Stomach smooth muscle (tissue), 2 donors: Measurements from ENCODE around the gene FES.
"Not testable (repeated sequence)": the region's sequence is repeated elsewhere in the genome, so short reads cannot be mapped to it uniquely, and the experiment has no call there.

Experiments used
- H3K27ac ChIP-seq: one replicate; pipeline ENCODE4 v1.7.0; 2013; ENCODE audit warnings: mild to moderate bottlenecking, low read length, inconsistent platforms
- H3K27me3 ChIP-seq, 2 donors: one replicate each; pipeline ENCODE4 v1.7.0; 2013; ENCODE audit warnings: low read length in 2 of 2; ENCODE audit not compliant: insufficient read depth in 2 of 2, control insufficient read depth in 1 of 2
- H3K36me3 ChIP-seq, 2 donors: one replicate each; pipeline ENCODE4 v1.7.0; 2013; ENCODE audit warnings: low read length in 2 of 2; ENCODE audit not compliant: control insufficient read depth in 2 of 2, insufficient read depth in 2 of 2
- H3K4me1 ChIP-seq: one replicate; pipeline ENCODE4 v1.7.0; 2013; ENCODE audit warnings: low read length; ENCODE audit not compliant: control insufficient read depth, insufficient read depth
- H3K4me3 ChIP-seq, 2 donors: one replicate each; pipeline ENCODE4 v1.7.0; 2013; ENCODE audit warnings: low read length in 2 of 2
- H3K9ac ChIP-seq, 2 donors: one replicate each; pipeline ENCODE4 v1.7.0; 2013; ENCODE audit warnings: low read length in 2 of 2, mild to moderate bottlenecking in 1 of 2
- H3K9me3 ChIP-seq, 2 donors: one replicate each; pipeline ENCODE4 v1.7.0; 2013; ENCODE audit warnings: low read length in 2 of 2; ENCODE audit not compliant: control insufficient read depth in 2 of 2
- donor health status: healthy.
- donor health status: Pancreatic carcinoma.

Gene FES

DNA sequence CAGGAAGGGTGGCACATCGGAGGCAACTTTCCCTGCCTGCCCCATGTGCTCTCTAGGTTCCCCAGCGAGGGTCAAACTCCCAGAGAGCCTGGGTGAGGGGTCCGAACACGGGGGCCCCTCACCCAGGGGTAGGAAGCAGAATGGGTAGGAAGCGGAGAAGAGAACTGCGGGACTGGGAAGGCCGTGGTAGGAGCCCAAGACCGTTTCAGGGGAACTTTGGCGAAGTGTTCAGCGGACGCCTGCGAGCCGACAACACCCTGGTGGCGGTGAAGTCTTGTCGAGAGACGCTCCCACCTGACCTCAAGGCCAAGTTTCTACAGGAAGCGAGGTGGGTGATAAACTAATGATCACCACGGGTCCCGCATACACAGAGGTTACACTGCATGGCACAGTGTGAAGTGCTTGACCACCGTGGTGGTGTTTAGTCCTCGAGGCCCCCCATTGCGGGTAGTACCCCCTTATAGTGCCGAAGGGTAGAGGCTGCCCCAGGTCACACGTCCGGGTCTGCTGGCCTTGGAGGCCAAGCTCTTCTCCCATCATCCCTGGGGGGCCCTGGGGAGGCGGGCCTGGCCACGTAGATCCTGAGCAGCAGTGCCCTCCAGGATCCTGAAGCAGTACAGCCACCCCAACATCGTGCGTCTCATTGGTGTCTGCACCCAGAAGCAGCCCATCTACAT is 8.3 kb downstream of the FES start:
- no peaks in the 10 kb centered on the region for H3K9me3 ChIP-seq
- peaks cover 19 to 56% of the 10 kb centered on the region in 2 donors for H3K36me3 ChIP-seq
- no peak overlapping the region for H3K27ac ChIP-seq
- H3K27me3 ChIP-seq = no peaks in the 10 kb centered on the region
- H3K4me3 ChIP-seq = no peak overlapping the region
- H3K4me1 ChIP-seq = no peaks in the 10 kb centered on the region
- H3K9ac ChIP-seq = no peak overlapping the region

GRCh38 chr15:90893175-90894090 is 9.1 kb downstream of the FES start:
- H3K4me1 ChIP-seq = no peaks in the 10 kb centered on the region
- H3K27me3 ChIP-seq = no peaks in the 10 kb centered on the region
- no peak overlapping the region for H3K27ac ChIP-seq
- H3K4me3 ChIP-seq = no peak overlapping the region
- H3K9me3 ChIP-seq = no peaks in the 10 kb centered on the region
- peaks cover 19 to 54% of the 10 kb centered on the region in 2 donors for H3K36me3 ChIP-seq
- H3K9ac ChIP-seq = no peak overlapping the region

- Histone ChIP-seq H3K4me1 (no peaks in the 10 kb centered on the region), H3K4me3 (no peak overlapping the region), H3K9ac (no peak overlapping the region), H3K27me3 (no peaks in the 10 kb centered on the region), H3K36me3 (peaks cover 19 to 43% of the 10 kb centered on the region in 2 donors), H3K9me3 (no peaks in the 10 kb centered on the region), H3K27ac (no peak overlapping the region)
Observed at GRCh38 chr15:90895571-90896117, 11.3 kb downstream of the FES start.

DNA sequence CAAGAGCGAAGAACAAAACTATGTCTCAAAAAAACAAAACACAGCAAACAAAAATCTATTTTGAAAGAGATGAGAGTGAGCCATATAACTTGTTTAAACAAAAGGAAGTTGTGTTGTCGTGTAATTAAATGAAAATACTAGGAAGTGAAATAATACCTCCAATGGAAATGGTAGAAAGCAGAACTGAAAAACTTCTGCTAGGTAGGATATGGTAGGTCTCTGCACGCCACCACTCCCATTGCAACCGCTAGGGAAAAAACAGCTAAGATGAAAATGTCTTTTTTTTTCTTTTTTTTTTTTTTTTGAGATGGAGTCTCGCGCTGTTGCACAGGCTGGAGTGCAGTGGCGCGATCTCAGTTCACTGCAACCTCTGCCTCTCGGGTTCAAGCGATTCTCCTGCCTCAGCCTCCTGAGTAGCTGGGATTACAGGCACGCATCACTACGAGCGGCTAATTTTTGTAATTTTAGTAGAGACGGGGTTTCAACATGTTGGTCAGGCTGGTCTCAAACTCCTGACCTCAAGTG is 12.9 kb downstream of the FES start:
- H3K27ac ChIP-seq, H3K4me3 ChIP-seq, H3K27me3 ChIP-seq, H3K9ac ChIP-seq, H3K4me1 ChIP-seq, H3K9me3 ChIP-seq: not testable (repeated sequence)
- peaks cover 14 to 29% of the 10 kb centered on the region in 2 donors for H3K36me3 ChIP-seq

DNA sequence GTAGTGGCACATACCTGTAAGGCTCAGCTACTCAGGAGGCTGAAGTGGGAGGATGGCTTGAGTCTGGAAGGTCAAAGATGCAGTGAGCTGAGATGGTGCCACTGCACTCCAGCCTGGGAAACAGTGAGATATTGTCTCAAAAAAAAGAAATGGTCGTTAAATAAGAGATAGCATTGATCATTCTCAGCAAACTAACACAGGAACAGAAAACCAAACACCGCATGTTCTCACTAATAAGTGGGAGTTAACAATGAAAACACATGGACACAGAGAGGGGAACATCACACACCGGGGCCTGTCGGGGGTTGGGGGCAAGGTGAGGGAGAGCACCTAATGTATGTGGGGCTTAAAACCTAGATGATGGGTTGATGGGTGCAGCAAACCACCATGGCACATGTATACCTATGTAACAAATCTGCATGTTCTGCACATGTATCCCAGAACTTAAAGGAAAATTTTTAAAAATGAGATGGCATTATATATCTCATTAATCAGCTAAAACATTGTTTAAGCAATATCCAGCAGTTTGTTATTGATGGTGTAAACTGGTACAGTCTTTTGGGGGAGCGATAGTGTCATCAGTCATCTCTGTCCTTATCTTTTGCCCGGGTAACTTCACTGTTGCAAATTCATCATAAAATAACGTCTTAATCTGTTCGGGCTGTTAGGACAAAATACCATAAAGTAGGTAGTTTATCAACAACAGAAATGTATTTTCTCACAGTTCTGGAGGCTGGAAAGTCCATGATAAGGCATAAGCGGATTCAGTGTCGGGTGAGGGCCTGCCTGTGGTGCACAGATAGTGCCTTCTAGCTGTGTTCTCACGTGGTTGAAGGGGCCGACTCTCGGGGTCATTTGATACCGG is 17.1 kb downstream of the FES start:
- Histone ChIP-seq H3K27ac (peak overlapping the region; percentile 92), H3K4me3 (peak overlapping the region; percentile 84 to 94), H3K9ac (peak overlapping the region; percentile 89 to 91)

DNA sequence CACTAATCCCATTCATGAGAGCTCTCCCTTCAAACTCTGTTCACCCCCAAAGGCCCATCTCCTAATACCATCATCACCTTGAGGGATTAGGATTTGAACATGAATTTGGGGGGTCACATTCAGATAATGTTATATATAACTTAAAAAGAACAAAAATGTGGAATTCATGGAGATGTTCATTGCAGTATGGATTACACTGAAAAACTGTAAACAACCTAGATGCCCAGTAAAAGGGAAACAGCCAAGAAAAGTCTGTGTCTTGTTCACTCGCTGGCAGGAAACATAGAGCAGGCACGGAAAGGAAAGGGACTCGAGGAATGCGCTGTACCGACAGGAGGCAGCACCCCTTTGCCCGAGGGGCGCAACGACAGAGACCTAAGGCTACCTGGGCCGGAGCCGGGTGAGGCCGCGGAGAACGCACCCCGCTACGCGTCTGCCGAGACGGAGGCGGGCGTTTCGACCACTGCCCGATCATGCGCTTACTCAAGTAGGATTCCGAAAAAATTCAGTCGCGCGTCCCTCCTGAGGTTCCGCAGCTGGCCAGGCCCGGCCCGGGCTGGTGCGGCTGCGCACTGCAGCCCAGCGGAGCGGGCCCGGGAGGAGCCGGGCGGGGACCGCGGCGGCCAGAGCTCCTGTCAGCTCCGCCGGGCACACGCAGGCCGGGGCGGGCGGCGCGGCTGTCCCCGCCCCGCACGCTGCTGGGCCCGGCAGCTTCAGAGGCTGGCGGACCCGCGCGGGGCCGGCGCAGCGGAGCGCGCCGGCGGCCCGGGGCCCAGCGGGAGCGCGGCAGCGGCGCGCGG is 17.9 kb downstream of the FES start:
- Histone ChIP-seq H3K36me3 (peaks cover 21 to 24% of the 10 kb centered on the region in 2 donors), H3K27ac (peak overlapping the region; percentile 92), H3K9me3 (no peaks in the 10 kb centered on the region), H3K9ac (peak overlapping the region; percentile 89 to 91), H3K27me3 (no peaks in the 10 kb centered on the region), H3K4me1 (peaks cover 20% of the 10 kb centered on the region), H3K4me3 (peak overlapping the region; percentile 84 to 94)

More for the DNA sequence above, 17.1 kb downstream of the FES start:
- no peaks in the 10 kb centered on the region for H3K9me3 ChIP-seq
- H3K36me3 ChIP-seq = peaks cover 13 to 16% of the 10 kb centered on the region in 2 donors
- H3K27me3 ChIP-seq = no peaks in the 10 kb centered on the region
- H3K4me1 ChIP-seq = peaks cover 20% of the 10 kb centered on the region

DNA sequence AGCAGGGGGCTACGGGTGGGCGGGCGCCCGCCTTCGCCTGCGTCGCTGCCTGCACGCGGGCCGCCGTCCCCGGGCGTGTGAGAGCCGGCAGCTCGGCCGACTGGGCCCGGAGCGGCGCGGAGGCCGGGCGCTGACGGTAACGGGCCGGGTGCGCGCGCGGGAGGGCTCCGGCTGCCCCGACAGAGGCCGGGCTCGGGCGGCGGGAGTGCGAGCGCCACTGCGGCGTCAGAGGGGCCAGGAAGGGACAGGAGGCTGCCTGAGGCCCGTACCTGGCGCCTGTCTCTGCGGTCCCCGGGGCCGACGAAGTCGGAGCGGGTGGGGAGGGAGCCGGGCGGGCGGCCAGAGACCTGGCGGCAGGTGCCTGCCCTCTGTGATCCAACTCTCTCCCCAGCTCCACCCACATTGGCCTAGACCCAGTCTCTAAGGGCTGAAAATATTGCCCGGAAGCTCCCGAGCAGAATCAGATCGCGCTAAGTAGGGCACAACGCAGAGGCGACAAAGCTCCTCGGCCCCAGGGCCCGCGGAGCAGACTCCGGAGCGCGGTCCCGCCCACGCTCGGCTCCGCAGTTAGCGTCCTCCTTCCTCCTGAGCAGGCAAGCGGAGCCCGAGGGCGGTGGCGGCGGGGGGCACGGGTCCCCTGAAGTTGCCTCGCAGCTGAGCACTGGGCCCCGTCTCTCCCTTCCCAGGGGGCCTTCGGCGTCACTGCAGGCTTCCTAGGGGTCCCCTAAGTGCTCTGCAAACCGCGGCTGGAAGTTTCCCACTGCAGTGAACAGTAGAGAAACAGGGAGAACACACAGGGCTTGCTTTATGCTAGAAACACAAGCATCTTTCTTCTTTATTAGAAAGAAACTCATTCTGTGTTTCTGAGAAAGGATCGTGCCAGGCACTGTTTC is 18.8 kb downstream of the FES start, which contains the start of gene MAN2A2:
TSS of gene MAN2A2 (plus strand) at position 463 of the 893 bp plus-strand sequence. CDS start 906 bp downstream, outside the sequence.
- Histone ChIP-seq H3K4me1 (peaks cover 20% of the 10 kb centered on the region), H3K4me3 (peak within 1 kb of the TSS; percentile 84 to 94), H3K27me3 (no peaks in the 10 kb centered on the region), H3K9me3 (no peaks in the 10 kb centered on the region), H3K27ac (peak within 1 kb of the TSS; percentile 92), H3K9ac (peak within 1 kb of the TSS; percentile 89 to 91), H3K36me3 (peaks cover 29% of the 10 kb centered on the region in 2 donors)

- peak overlapping the region; percentile 87 to 89 for H3K9ac ChIP-seq
- H3K36me3 ChIP-seq = peaks cover 30 to 31% of the 10 kb centered on the region in 2 donors
- peaks cover 20% of the 10 kb centered on the region for H3K4me1 ChIP-seq
- peak overlapping the region; percentile 75 to 84 for H3K4me3 ChIP-seq
- peak overlapping the region; percentile 88 for H3K27ac ChIP-seq
- no peaks in the 10 kb centered on the region for H3K9me3 ChIP-seq
- no peaks in the 10 kb centered on the region for H3K27me3 ChIP-seq
Observed at GRCh38 chr15:90903733-90904536, 19.6 kb downstream of the FES start.
